MCF 10A (cell line): ENCODE data around the gene ARHGAP12. TPM values are rescaled to one million over a fixed set of nuclear protein-coding genes. Genes with fewer than 3 reads are reported as not detected.
A peak's percentile ranks its signal among the peaks of the same experiment; 100 is the strongest.

Experiments
- BruUV-seq: library from RNA; stranded (reverse); fragments of 400-500 nt; replicated peaks from 2 replicates; lab custom pipeline; 2021; lab: Mats Ljungman, UMichigan
- CTCF ChIA-PET: fragments of 300-600 bp; sonication (Branson Sonifier 250); formaldehyde crosslinking; extraction: SDS; loops from one replicate; lab custom pipeline; 2021; ENCODE audit warnings: antibody characterized with exemption, inconsistent platforms; lab: Yijun Ruan, JAX
- POLR2A ChIA-PET: fragments of 300-600, 350-650 bp; sonication (Branson Sonifier 250); formaldehyde crosslinking; extraction: SDS; loops from one replicate; lab custom pipeline; 2020; ENCODE audit warnings: antibody characterized with exemption, inconsistent platforms; lab: Yijun Ruan, JAX
- DNase-seq: peaks from one replicate; pipeline ENCODE4 v3.0.0-alpha.2; 2018; ENCODE audit not compliant: unreplicated experiment
- H3K27ac Mint-ChIP-seq: one replicate; pipeline ENCODE4 v1.8.0; 2022; ENCODE audit warnings: mild to moderate bottlenecking, low read depth, mixed read lengths; ENCODE audit not compliant: unreplicated experiment
- H3K27me3 Mint-ChIP-seq: one replicate; pipeline ENCODE4 v1.8.0; 2022; ENCODE audit warnings: mixed read lengths; ENCODE audit not compliant: insufficient read depth, unreplicated experiment
- H3K36me3 Mint-ChIP-seq: one replicate; pipeline ENCODE4 v1.8.0; 2022; ENCODE audit warnings: mild to moderate bottlenecking, moderate library complexity, mixed read lengths; ENCODE audit not compliant: insufficient read depth, unreplicated experiment
- H3K4me1 Mint-ChIP-seq: one replicate; pipeline ENCODE4 v1.8.0; 2022; ENCODE audit warnings: mixed read lengths; ENCODE audit not compliant: insufficient read depth, unreplicated experiment
- H3K4me3 Mint-ChIP-seq: one replicate; pipeline ENCODE4 v1.8.0; 2022; ENCODE audit warnings: mild to moderate bottlenecking, moderate library complexity, mixed read lengths; ENCODE audit not compliant: unreplicated experiment
- H3K9me3 Mint-ChIP-seq: one replicate; pipeline ENCODE4 v1.8.0; 2022; ENCODE audit warnings: mixed read lengths; ENCODE audit not compliant: unreplicated experiment
- intact Hi-C: fragments of 100-400 bp; cut with micrococcal nuclease; formaldehyde crosslinking; loops from 2 replicates; pipeline ENCODE4 v1.14.1; 2022
- total RNA-seq: library from RNA; stranded (reverse); gene quantifications from 2 replicates; pipeline ENCODE4 v1.2.3, GENCODE V29; 2022
- TF ChIP-seq, protein P1 (sequence below): fragments of 200-600 bp; IDR thresholded peaks from one replicate; pipeline ENCODE4 v1.8.0; 2022; ENCODE audit warnings: antibody characterized with exemption, mild to moderate bottlenecking; ENCODE audit not compliant: unreplicated experiment

Gene ARHGAP12
- total RNA-seq, 1 experiment from 2014 or later = 26.0 TPM

DNA sequence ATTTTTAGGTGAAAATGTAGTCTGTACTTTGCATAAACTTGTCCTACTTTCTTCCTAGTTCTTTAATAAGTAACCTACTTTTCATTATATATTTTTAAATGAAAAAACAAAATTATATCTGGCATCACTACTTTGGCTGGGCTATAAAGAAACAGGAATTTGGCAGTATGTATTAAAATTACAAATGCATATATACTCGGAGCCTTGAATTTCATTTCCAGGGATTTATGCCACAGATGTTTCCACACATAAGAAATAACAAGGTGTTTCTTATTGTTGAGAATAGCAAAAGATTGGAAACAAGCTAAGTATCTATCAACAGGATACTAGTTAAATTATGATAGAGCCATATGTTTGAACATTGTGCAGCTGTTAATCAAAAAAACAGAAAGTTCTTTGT, 2.2 kb upstream of the ARHGAP12 start:
- intact Hi-C loops = no loop called here

DNA sequence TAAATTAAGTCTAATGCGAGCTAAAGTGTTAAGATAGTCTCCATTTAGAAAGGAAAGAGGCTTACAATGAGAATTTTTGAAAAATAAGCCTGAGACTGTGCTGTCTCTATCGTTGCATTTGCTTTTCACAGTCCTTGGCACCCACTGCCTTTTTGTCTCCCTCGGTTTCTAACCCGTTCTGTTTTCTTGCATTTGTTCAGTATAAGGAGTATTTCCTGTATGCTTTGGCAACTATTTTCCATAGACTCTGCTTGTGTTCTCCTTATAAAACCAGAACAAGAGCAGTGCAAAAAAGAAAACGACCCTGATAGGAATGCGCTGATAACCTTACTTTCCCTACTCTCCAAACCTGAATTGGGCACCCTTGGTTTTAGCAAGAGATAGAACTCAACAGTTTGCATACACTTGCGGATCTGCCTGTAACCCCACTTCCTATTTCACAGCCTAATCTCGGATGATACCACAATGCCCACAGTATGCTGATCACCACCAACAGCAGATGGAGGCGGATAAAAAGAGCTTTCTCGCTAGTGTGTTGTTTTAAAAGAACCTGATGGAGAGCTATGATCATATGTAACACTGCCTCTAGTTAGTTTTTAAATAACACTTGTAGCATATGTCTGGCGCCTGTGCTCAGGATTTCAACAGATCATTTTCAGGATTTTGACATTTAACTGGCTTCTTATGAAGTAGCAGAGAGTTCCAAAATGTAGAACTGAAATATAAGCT, 1.6 kb upstream of the ARHGAP12 start:
- DNase-seq = no peak
- Mint-ChIP-seq H3K4me1 (peaks cover 18% of the 10 kb centered on the region), H3K9me3 (no peaks in the 10 kb centered on the region), H3K36me3 (no peaks in the 10 kb centered on the region), H3K27ac (peak overlapping the region; percentile 97), H3K27me3 (no peaks in the 10 kb centered on the region), H3K4me3 (peak overlapping the region; percentile 89)
- TF ChIP-seq, protein P1, sequence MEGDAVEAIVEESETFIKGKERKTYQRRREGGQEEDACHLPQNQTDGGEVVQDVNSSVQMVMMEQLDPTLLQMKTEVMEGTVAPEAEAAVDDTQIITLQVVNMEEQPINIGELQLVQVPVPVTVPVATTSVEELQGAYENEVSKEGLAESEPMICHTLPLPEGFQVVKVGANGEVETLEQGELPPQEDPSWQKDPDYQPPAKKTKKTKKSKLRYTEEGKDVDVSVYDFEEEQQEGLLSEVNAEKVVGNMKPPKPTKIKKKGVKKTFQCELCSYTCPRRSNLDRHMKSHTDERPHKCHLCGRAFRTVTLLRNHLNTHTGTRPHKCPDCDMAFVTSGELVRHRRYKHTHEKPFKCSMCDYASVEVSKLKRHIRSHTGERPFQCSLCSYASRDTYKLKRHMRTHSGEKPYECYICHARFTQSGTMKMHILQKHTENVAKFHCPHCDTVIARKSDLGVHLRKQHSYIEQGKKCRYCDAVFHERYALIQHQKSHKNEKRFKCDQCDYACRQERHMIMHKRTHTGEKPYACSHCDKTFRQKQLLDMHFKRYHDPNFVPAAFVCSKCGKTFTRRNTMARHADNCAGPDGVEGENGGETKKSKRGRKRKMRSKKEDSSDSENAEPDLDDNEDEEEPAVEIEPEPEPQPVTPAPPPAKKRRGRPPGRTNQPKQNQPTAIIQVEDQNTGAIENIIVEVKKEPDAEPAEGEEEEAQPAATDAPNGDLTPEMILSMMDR = no peak
- POLR2A ChIA-PET = interaction anchor here (0.5 to 3.8 kb wide), 22 partner anchors 9 to 1032 kb away, joined by 3 to 69 read pairs (median 4); partner anchors contain the start of genes KIF5B and ZNF438
- CTCF ChIA-PET = interaction anchor here (0.6 to 2.2 kb wide), 3 partner anchors 16 to 433 kb away, joined by 3 to 11 read pairs (median 4); no protein-coding TSS in a partner anchor
- no TSS peak for BruUV-seq
- intact Hi-C loops = no loop called here

More for the DNA sequence above, 2.2 kb upstream of the ARHGAP12 start:
- BruUV-seq = no TSS peak
- no peak for DNase-seq
- ChIA-PET POLR2A (interaction anchor here (0.6 to 3.8 kb wide), 10 partner anchors 11 to 1022 kb away, joined by 3 to 69 read pairs (median 8); no protein-coding TSS in a partner anchor), CTCF (interaction anchor here (0.6 to 2.2 kb wide), 3 partner anchors 43 to 389 kb away, joined by 3 to 11 read pairs (median 3); no protein-coding TSS in a partner anchor)
- Mint-ChIP-seq H3K27me3 (no peaks in the 10 kb centered on the region), H3K4me3 (peak overlapping the region; percentile 89), H3K4me1 (peaks cover 12% of the 10 kb centered on the region), H3K27ac (peak overlapping the region; percentile 97), H3K36me3 (no peaks in the 10 kb centered on the region), H3K9me3 (no peaks in the 10 kb centered on the region)
- TF ChIP-seq, protein P1 = no peak

- H3K4me1 Mint-ChIP-seq = peaks cover 26% of the 10 kb centered on the region
- CTCF ChIA-PET = interaction anchor here (0.9 to 2.2 kb wide), 2 partner anchors 17 to 68 kb away, joined by 4 to 11 read pairs; no protein-coding TSS in a partner anchor
- no peaks in the 10 kb centered on the region for H3K27me3 Mint-ChIP-seq
- TF ChIP-seq, protein P1 = no peak
- BruUV-seq = TSS peak; percentile 51
- intact Hi-C loops = no loop called here
- peak; percentile 39 for DNase-seq
- peak overlapping the region; percentile 89 for H3K4me3 Mint-ChIP-seq
- peak overlapping the region; percentile 97 for H3K27ac Mint-ChIP-seq
- POLR2A ChIA-PET = interaction anchor here (0.6 to 3.8 kb wide), 19 partner anchors 9 to 1248 kb away, joined by 3 to 69 read pairs (median 4); partner anchors contain the start of gene KIF5B
- no peaks in the 10 kb centered on the region for H3K36me3 Mint-ChIP-seq
- no peaks in the 10 kb centered on the region for H3K9me3 Mint-ChIP-seq
Observed at GRCh38 chr10:31929261-31930022, 811 bp upstream of the ARHGAP12 start.
